Heart right ventricle (tissue), 16 donors: Measurements from ENCODE around the gene SYT12. TPM values are rescaled to one million over a fixed set of nuclear protein-coding genes. Genes with fewer than 3 reads are reported as not detected.

Source experiments
- ATAC-seq, 8 donors: fragments of 200-7000 bp; cut with Tn5 transposase; one replicate each; pipeline ENCODE4 v1.9.1; 2020; ENCODE audit warnings: mild to moderate bottlenecking in 8 of 8, moderate library complexity in 8 of 8, moderate number of reproducible peaks in 1 of 8
- DNase-seq, 2 donors: peaks; one replicate each; pipeline ENCODE4 v3.0.0-alpha.2; 2020
- H3K27ac ChIP-seq, 10 donors: fragments of 200-600 bp; sonication (generic) in 2 of 10; one replicate each; pipeline versions ENCODE4 v1.5.0 to v1.8.0; 2020 to 2022; ENCODE audit warnings: mild to moderate bottlenecking in 3 of 10
- H3K27me3 ChIP-seq, 7 donors: fragments of 200-600 bp; one replicate each; pipeline ENCODE4 v1.8.0; 2021 to 2022; ENCODE audit warnings: mild to moderate bottlenecking in 2 of 7
- H3K36me3 ChIP-seq, 9 donors: fragments of 200-600 bp; sonication (generic) in 1 of 9; one replicate each; pipeline versions ENCODE4 v1.5.0 to v1.8.0; 2020 to 2022; ENCODE audit warnings: mild to moderate bottlenecking in 2 of 9
- H3K4me1 ChIP-seq, 9 donors: fragments of 200-600 bp; sonication (generic) in 1 of 9; one replicate each; pipeline versions ENCODE4 v1.5.0 to v1.8.0; 2020 to 2022; ENCODE audit warnings: mild to moderate bottlenecking in 4 of 9
- H3K4me3 ChIP-seq, 10 donors: fragments of 200-600 bp; sonication (generic) in 2 of 10; one replicate each; pipeline versions ENCODE4 v1.5.0 to v1.8.0; 2020 to 2022; ENCODE audit warnings: mild to moderate bottlenecking in 7 of 10, moderate library complexity in 2 of 10
- H3K9me3 ChIP-seq, 11 donors: fragments of 200-600 bp in 10 of 11; sonication (generic) in 2 of 11; one replicate each; pipeline versions ENCODE4 v1.5.0 to v1.8.0; 2013 to 2022; ENCODE audit warnings: mild to moderate bottlenecking in 2 of 11, control low read depth in 1 of 11, moderate library complexity in 1 of 11
- CTCF ChIP-seq, 9 donors: fragments of 200-600 bp; sonication (generic) in 2 of 9; IDR thresholded peaks; one replicate each; pipeline versions ENCODE4 v1.5.0 to v1.8.0; 2021 to 2022; ENCODE audit warnings: antibody characterized with exemption in 9 of 9, mild to moderate bottlenecking in 5 of 9, moderate library complexity in 1 of 9
- WGBS, 2 donors: extraction: QIAGEN DNeasy Blood & Tissue Kit; methylation state at CpG; one replicate each; pipeline ENCODE4 v1.1.7; 2013; ENCODE audit warnings: inconsistent platforms in 1 of 2; 5-methylcytosine and 5-hydroxymethylcytosine counted together
- intact Hi-C, 10 donors: fragments of 100-400 bp; cut with DNase I; formaldehyde crosslinking; loops; one replicate each; pipeline versions ENCODE4 v1.11.1 to v1.14.2; 2022
- polyA plus RNA-seq, 2 donors: library from polyadenylated mRNA; stranded (reverse); fragments of 200-250 nt; gene quantifications; one replicate each; pipeline ENCODE4 v1.2.3, GENCODE V29; 2013
- total RNA-seq, 10 donors: library from RNA; stranded (reverse); fragmentation: NEBNext Ultra II Directional in 3 of 10; extraction: Animal tissue kit (Norgen Biotek cat#: 25700) in 3 of 10; gene quantifications; one replicate each; pipeline versions ENCODE4 v1.2.1 to v1.2.4, GENCODE V29; 2021 to 2023
- donor health status: Arrhythmogenic right ventricular cardiomyopathy.
- donor health status: ischemic (EF 13 %, LVEDD 7.1; RV severe dilation, severe dysfunction).
- donor health status: healthy with polysubstance abuse.
- donor health status: DM: no; HTN: yes; CAD: no.
- donor health status: DM: no; HTN: no; CAD: no.
- donor health status: ischemic (EF 25% LVEDD 6.9; RV normal size, moderate dysfunction).
- donor health status: ischemic (EF 25% LVEDD 5.7; RV mildly dilated, moderate dysfunction).
- donor health status: healthy.
- donor health status: DM: yes; HTN: yes; CAD: no.
- donor health status: Ischemic cardiomyopathy.
- donor health status: ischemic (EF 35%, LVEDD 5.7; RV mildly dilated, moderate dysfunction).
- donor health status: nonischemic (EF 11% LVEDD 7.7; RV severe dilation, severe dysfunction).
- donor health status: DM: yes; HTN: yes; CAD: no.
- donor health status: PGD.
- donor health status: ischemic (EF 29% LVEDD 5.4; RV normal size, mild dysfunction).
- donor health status: nonischemic (EF 23%, LVEDD 6.1; RV moderate dilation, normal function).

Gene SYT12
- total and polyA plus RNA-seq, 12 donors, result 0.12 to 0.78 (median 0.28) TPM; not detected in 2

- 93% methylated on average over 9 of the region's 9 CpGs for WGBS, 2 donors
- ATAC-seq, result no peak
Measured at GRCh38 chr11:67051180-67051893, 28.4 kb downstream of the SYT12 start.

GRCh38 chr11:67051945-67052488, 29.1 kb downstream of the SYT12 start:
- Histone ChIP-seq H3K27me3 (peaks cover 0 to 20% (median 0%) of the 10 kb centered on the region in 7 donors), H3K27ac (no peak overlapping the region), H3K36me3 (no peaks in the 10 kb centered on the region), H3K9me3 (no peaks in the 10 kb centered on the region), H3K4me1 (peaks cover 11 to 38% (median 25%) of the 10 kb centered on the region in 9 donors), H3K4me3 (no peak overlapping the region)
- ATAC-seq (no peak), DNase-seq (no peak)
- intact Hi-C loops, result no loop called here
- TF ChIP-seq CTCF (IDR thresholded peaks at IDR 0.05), result no peak
- 85 to 86% methylated on average over 4 of the region's 4 CpGs for WGBS, 2 donors

More at GRCh38 chr11:67051180-67051893, 28.4 kb downstream of the SYT12 start:
- H3K4me3 ChIP-seq, result no peak overlapping the region
- no peak for DNase-seq
- H3K4me1 ChIP-seq, result peaks cover 6 to 33% (median 21%) of the 10 kb centered on the region in 9 donors
- no peaks in the 10 kb centered on the region for H3K9me3 ChIP-seq
- intact Hi-C loops, result no loop called here
- peaks cover 0 to 13% (median 0%) of the 10 kb centered on the region in 7 donors for H3K27me3 ChIP-seq
- TF ChIP-seq CTCF (IDR thresholded peaks at IDR 0.05), result no peak
- no peaks in the 10 kb centered on the region for H3K36me3 ChIP-seq
- H3K27ac ChIP-seq, result no peak overlapping the region

GRCh38 chr11:67052891-67053290, 30.0 kb downstream of the SYT12 start:
- Histone ChIP-seq H3K4me1 (peaks cover 15 to 47% (median 31%) of the 10 kb centered on the region in 9 donors), H3K4me3 (no peak overlapping the region), H3K36me3 (no peaks in the 10 kb centered on the region), H3K27ac (no peak overlapping the region), H3K9me3 (no peaks in the 10 kb centered on the region), H3K27me3 (peaks cover 0 to 28% (median 0%) of the 10 kb centered on the region in 7 donors)
- ATAC-seq (no peak), DNase-seq (no peak)
- WGBS, 2 donors, result 87 to 96% methylated on average over 5 of the region's 5 CpGs
- TF ChIP-seq CTCF (IDR thresholded peaks at IDR 0.05), result no peak
- intact Hi-C loops, result no loop called here

GRCh38 chr11:67053896-67054329, 31.0 kb downstream of the SYT12 start:
- Histone ChIP-seq H3K27me3 (peaks cover 0 to 35% (median 0%) of the 10 kb centered on the region in 7 donors), H3K4me3 (no peak overlapping the region), H3K9me3 (no peaks in the 10 kb centered on the region), H3K36me3 (no peaks in the 10 kb centered on the region), H3K27ac (peak overlapping the region; percentile 65 to 85 (median 74)), H3K4me1 (peaks cover 15 to 48% (median 31%) of the 10 kb centered on the region in 9 donors)
- DNase-seq (peak; percentile 34 to 47), ATAC-seq (peak in 6 of 8 donors; percentile 25 to 70 (median 57))
- WGBS, 2 donors, result 26 to 30% methylated on average over 7 of the region's 7 CpGs
- peak; percentile 38 to 75 (median 68) for TF ChIP-seq CTCF (IDR thresholded peaks at IDR 0.05)
- intact Hi-C loops, result loop anchor here in 1 of 10 donors (1.0 kb wide), 1 partner anchor 185 kb away; no protein-coding TSS in a partner anchor
